ENCODE results near the gene PHLPP1. TPM values are rescaled to one million over a fixed set of nuclear protein-coding genes. Genes with fewer than 3 reads are reported as not detected.

PHLPP1 gene
- total RNA-seq, 1 donor from 2014 or later = 13.3 TPM

GRCh38 chr18:62672600-62672999, 42.7 kb upstream of the PHLPP1 start:
- FAIRE-seq = no peak

GRCh38 chr18:62678847-62679485, 36.4 kb upstream of the PHLPP1 start:
- Mint-ChIP-seq H3K4me3 (ENCODE audit: unreplicated experiment) (no peak overlapping the region), H3K4me1 (ENCODE audit: low read depth, unreplicated experiment) (no peaks in the 10 kb centered on the region), H3K27me3 (ENCODE audit: low read depth, unreplicated experiment) (peaks cover 1% of the 10 kb centered on the region), H3K27ac (ENCODE audit: unreplicated experiment) (no peak overlapping the region), H3K36me3 (ENCODE audit: low read depth, unreplicated experiment) (peaks cover 4% of the 10 kb centered on the region), H3K9me3 (ENCODE audit: unreplicated experiment) (peaks cover 4% of the 10 kb centered on the region)
- no peaks in the 10 kb centered on the region for H3K9me3 ChIP-seq (ENCODE audit: insufficient read depth, low read depth, low read length)
- no peaks in the 10 kb centered on the region for H3K36me3 ChIP-seq (ENCODE audit: insufficient read depth, low read length)
- H4K20me1 ChIP-seq (ENCODE audit: insufficient read depth, low read length) = no peaks in the 10 kb centered on the region
- TF ChIP-seq, protein P1, sequence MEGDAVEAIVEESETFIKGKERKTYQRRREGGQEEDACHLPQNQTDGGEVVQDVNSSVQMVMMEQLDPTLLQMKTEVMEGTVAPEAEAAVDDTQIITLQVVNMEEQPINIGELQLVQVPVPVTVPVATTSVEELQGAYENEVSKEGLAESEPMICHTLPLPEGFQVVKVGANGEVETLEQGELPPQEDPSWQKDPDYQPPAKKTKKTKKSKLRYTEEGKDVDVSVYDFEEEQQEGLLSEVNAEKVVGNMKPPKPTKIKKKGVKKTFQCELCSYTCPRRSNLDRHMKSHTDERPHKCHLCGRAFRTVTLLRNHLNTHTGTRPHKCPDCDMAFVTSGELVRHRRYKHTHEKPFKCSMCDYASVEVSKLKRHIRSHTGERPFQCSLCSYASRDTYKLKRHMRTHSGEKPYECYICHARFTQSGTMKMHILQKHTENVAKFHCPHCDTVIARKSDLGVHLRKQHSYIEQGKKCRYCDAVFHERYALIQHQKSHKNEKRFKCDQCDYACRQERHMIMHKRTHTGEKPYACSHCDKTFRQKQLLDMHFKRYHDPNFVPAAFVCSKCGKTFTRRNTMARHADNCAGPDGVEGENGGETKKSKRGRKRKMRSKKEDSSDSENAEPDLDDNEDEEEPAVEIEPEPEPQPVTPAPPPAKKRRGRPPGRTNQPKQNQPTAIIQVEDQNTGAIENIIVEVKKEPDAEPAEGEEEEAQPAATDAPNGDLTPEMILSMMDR (IDR thresholded peaks at IDR 0.05; ENCODE audit: insufficient read depth, low read depth, low read length) = no peak
- TF ChIP-seq EZH2 (IDR thresholded peaks at IDR 0.05; ENCODE audit: insufficient read depth, low read length) = no peak
- no peak overlapping the region for H3K4me3 ChIP-seq (ENCODE audit: insufficient read depth, low read depth, low read length)
- peaks cover 2% of the 10 kb centered on the region for H3K27me3 ChIP-seq (ENCODE audit: insufficient read depth, low read length)
- no peak for FAIRE-seq
- H3K27ac ChIP-seq (ENCODE audit: low read depth, low read length) = no peak overlapping the region
- H3K9ac ChIP-seq (ENCODE audit: low read length) = no peak overlapping the region
- H3K79me2 ChIP-seq (ENCODE audit: insufficient read depth, low read length) = no peaks in the 10 kb centered on the region
- H2AFZ ChIP-seq (ENCODE audit: low read depth, low read length) = no peak overlapping the region
- H3K4me2 ChIP-seq (ENCODE audit: low read length) = no peak overlapping the region
- no peak for DNase-seq (ENCODE audit: low read depth)
- H3K4me1 ChIP-seq (ENCODE audit: insufficient read depth, low read length) = no peaks in the 10 kb centered on the region

More at GRCh38 chr18:62672600-62672999, 42.7 kb upstream of the PHLPP1 start:
- H3K4me1 Mint-ChIP-seq (ENCODE audit: low read depth, unreplicated experiment) = peaks cover 4% of the 10 kb centered on the region
- Histone ChIP-seq H3K27ac (ENCODE audit: low read depth, low read length) (no peak overlapping the region), H3K4me2 (ENCODE audit: low read length) (no peak overlapping the region), H3K4me1 (ENCODE audit: insufficient read depth, low read length) (no peaks in the 10 kb centered on the region), H3K4me3 (ENCODE audit: insufficient read depth, low read depth, low read length) (no peak overlapping the region), H4K20me1 (ENCODE audit: insufficient read depth, low read length) (no peaks in the 10 kb centered on the region), H3K79me2 (ENCODE audit: insufficient read depth, low read length) (no peaks in the 10 kb centered on the region), H3K27me3 (ENCODE audit: insufficient read depth, low read length) (no peaks in the 10 kb centered on the region), H3K36me3 (ENCODE audit: insufficient read depth, low read length) (no peaks in the 10 kb centered on the region), H3K9ac (ENCODE audit: low read length) (no peak overlapping the region), H2AFZ (ENCODE audit: low read depth, low read length) (no peak overlapping the region), H3K9me3 (ENCODE audit: insufficient read depth, low read depth, low read length) (no peaks in the 10 kb centered on the region)
- H3K4me3 Mint-ChIP-seq (ENCODE audit: unreplicated experiment) = no peak overlapping the region
- no peaks in the 10 kb centered on the region for H3K27me3 Mint-ChIP-seq (ENCODE audit: low read depth, unreplicated experiment)
- TF ChIP-seq, protein P1 (IDR thresholded peaks at IDR 0.05; ENCODE audit: insufficient read depth, low read depth, low read length) = no peak
- TF ChIP-seq EZH2 (IDR thresholded peaks at IDR 0.05; ENCODE audit: insufficient read depth, low read length) = no peak
- peaks cover 2% of the 10 kb centered on the region for H3K36me3 Mint-ChIP-seq (ENCODE audit: low read depth, unreplicated experiment)
- H3K9me3 Mint-ChIP-seq (ENCODE audit: unreplicated experiment) = peaks cover 8% of the 10 kb centered on the region
- DNase-seq (ENCODE audit: low read depth) = no peak
- no peak overlapping the region for H3K27ac Mint-ChIP-seq (ENCODE audit: unreplicated experiment)

DNA sequence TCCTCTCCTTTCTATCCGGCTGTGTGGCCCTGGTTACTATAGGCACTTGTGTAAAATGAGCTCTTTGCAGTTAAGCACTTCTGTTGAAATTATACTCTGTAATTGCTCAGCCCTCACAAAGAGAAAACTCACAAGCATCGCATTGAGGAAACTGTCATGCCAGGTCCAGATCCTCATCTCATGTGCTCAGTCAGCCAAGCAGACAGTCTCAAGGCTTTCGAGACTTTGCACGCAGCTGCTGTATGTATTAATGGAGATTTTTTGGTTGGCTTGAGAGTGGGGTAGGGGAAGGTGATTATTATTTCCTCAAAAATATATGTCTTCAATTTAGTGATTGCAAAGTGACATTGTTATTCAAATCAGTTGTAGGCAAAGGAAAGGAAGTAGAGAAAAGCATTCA, 33.0 kb upstream of the PHLPP1 start:
- H3K4me3 ChIP-seq (ENCODE audit: insufficient read depth, low read depth, low read length) = no peak overlapping the region
- H3K4me1 ChIP-seq (ENCODE audit: insufficient read depth, low read length) = no peaks in the 10 kb centered on the region
- DNase-seq (ENCODE audit: low read depth) = no peak
- H2AFZ ChIP-seq (ENCODE audit: low read depth, low read length) = no peak overlapping the region
- no peak overlapping the region for H3K27ac ChIP-seq (ENCODE audit: low read depth, low read length)
- no peak overlapping the region for H3K27ac Mint-ChIP-seq (ENCODE audit: unreplicated experiment)
- peaks cover 2% of the 10 kb centered on the region for H3K27me3 ChIP-seq (ENCODE audit: insufficient read depth, low read length)
- no peak overlapping the region for H3K4me2 ChIP-seq (ENCODE audit: low read length)
- H3K4me3 Mint-ChIP-seq (ENCODE audit: unreplicated experiment) = no peak overlapping the region
- no peaks in the 10 kb centered on the region for H3K9me3 ChIP-seq (ENCODE audit: insufficient read depth, low read depth, low read length)
- FAIRE-seq = no peak
- peaks cover 13% of the 10 kb centered on the region for H3K9me3 Mint-ChIP-seq (ENCODE audit: unreplicated experiment)
- no peak for TF ChIP-seq EZH2 (IDR thresholded peaks at IDR 0.05; ENCODE audit: insufficient read depth, low read length)
- TF ChIP-seq, protein P1 (IDR thresholded peaks at IDR 0.05; ENCODE audit: insufficient read depth, low read depth, low read length) = no peak
- no peak overlapping the region for H3K9ac ChIP-seq (ENCODE audit: low read length)
- peaks cover 1% of the 10 kb centered on the region for H3K27me3 Mint-ChIP-seq (ENCODE audit: low read depth, unreplicated experiment)
- H3K4me1 Mint-ChIP-seq (ENCODE audit: low read depth, unreplicated experiment) = no peaks in the 10 kb centered on the region
- peaks cover 2% of the 10 kb centered on the region for H3K36me3 Mint-ChIP-seq (ENCODE audit: low read depth, unreplicated experiment)
- no peaks in the 10 kb centered on the region for H3K36me3 ChIP-seq (ENCODE audit: insufficient read depth, low read length)
- H3K79me2 ChIP-seq (ENCODE audit: insufficient read depth, low read length) = no peaks in the 10 kb centered on the region
- no peaks in the 10 kb centered on the region for H4K20me1 ChIP-seq (ENCODE audit: insufficient read depth, low read length)

All from astrocyte (in vitro differentiated cells and primary cell).